Measurements from ENCODE around the gene ACTR3. TPM values are rescaled to one million over a fixed set of nuclear protein-coding genes. Genes with fewer than 3 reads are reported as not detected.

The ACTR3 gene
- total and polyA plus RNA-seq, 10 of the 15 experiments (the other 5 are each of a cell fraction or from before 2014, with no cell fraction given) = 79.1 to 616 (median 471) TPM

GRCh38 chr2:113851640-113852039, 38.2 kb upstream of the ACTR3 start:
- Histone ChIP-seq H3K27me3 (replicated peaks in 1 of 2; ENCODE audit: control insufficient read depth in 2 of 2, insufficient read depth in 2 of 2, low read length in 1 of 2) (no peaks in the 10 kb centered on the region), H3K4me1 (ENCODE audit: control insufficient read depth, insufficient read depth, low read length) (peaks cover 11% of the 10 kb centered on the region), H3K4me2 (ENCODE audit: control insufficient read depth, insufficient read depth) (no peak overlapping the region), H3K9me3 (replicated peaks; ENCODE audit: control insufficient read depth, insufficient read depth, low read length) (no peaks in the 10 kb centered on the region), H3K9ac (ENCODE audit: control insufficient read depth, insufficient read depth, low read length) (no peak overlapping the region), H3K36me3 (ENCODE audit: control insufficient read depth in 2 of 2, insufficient read depth in 2 of 2, low read length in 1 of 2) (0 out of 4 replicates have a peak, but pooled peaks cover 0 to 4% of the 10 kb centered on the region in 2 experiments), H2AFZ (ENCODE audit: control insufficient read depth, low read depth, low read length) (no peak overlapping the region), H4K20me1 (ENCODE audit: control insufficient read depth, insufficient read depth) (no peaks in the 10 kb centered on the region), H3K79me2 (ENCODE audit: control insufficient read depth, insufficient read depth, low read length) (no peaks in the 10 kb centered on the region), H3K27ac (ENCODE audit: control insufficient read depth, insufficient read depth) (no peak overlapping the region), H3K4me3 (no peak overlapping the region)
- ChIA-PET RAD21 (ENCODE audit: unreplicated experiment) (interaction anchor here (0.7 kb wide), 1 partner anchor 95 kb away, joined by 3 read pairs; no protein-coding TSS in a partner anchor), POLR2A (no interaction called here), CTCF (no interaction called here), SMC1A (ENCODE audit: uncharacterized antibody, unreplicated experiment) (no interaction called here)
- BruUV-seq (replicated peaks) = no TSS peak
- no peak for ATAC-seq
- FAIRE-seq = no peak
- no peak for DNase-seq (ENCODE audit: low read depth, low spot score)
- intact Hi-C loops (cut with micrococcal nuclease; ENCODE audit: unreplicated experiment) = no loop called here
- TF ChIP-seq ATF3 (IDR thresholded peaks at IDR 0.05; ENCODE audit: borderline replicate concordance, extremely low read depth, low read depth, low read length) (no peak), SMAD1 (IDR thresholded peaks at IDR 0.05; ENCODE audit: low read depth, partially characterized antibody) (no peak), ZNF274 (IDR thresholded peaks at IDR 0.05; ENCODE audit: insufficient read depth, insufficient read length) (no peak), SMARCA5 (IDR thresholded peaks at IDR 0.05) (no peak), SREBF2 (IDR thresholded peaks at IDR 0.05; ENCODE audit: low read length) (no peak), CREB1 (IDR thresholded peaks at IDR 0.05; ENCODE audit: low read depth) (no peak), SMC3 (IDR thresholded peaks at IDR 0.05; ENCODE audit: borderline replicate concordance, low read length) (no peak), RCOR1 (conservative IDR thresholded peaks at IDR 0.05; ENCODE audit: low read depth, low read length) (no peak), WRNIP1 (IDR thresholded peaks at IDR 0.05; ENCODE audit: borderline replicate concordance, low read depth, low read length) (no peak), ESRRA (IDR thresholded peaks at IDR 0.05; ENCODE audit: low read length) (no peak), TCF3 (IDR thresholded peaks at IDR 0.05; ENCODE audit: borderline replicate concordance, insufficient read depth, low read depth, low read length) (no peak), RAD21 (IDR thresholded peaks at IDR 0.05; ENCODE audit: insufficient read depth, low read depth, low read length) (no peak), FOXK2 (IDR thresholded peaks at IDR 0.05) (no peak), TCF7 (IDR thresholded peaks at IDR 0.05; ENCODE audit: borderline replicate concordance) (no peak), POLR2A (IDR thresholded peaks at IDR 0.05; ENCODE audit: low read depth, low read length) (no peak), NR2C1 (IDR thresholded peaks at IDR 0.05) (no peak), SMAD5 (IDR thresholded peaks at IDR 0.05; ENCODE audit: low read depth) (no peak), HDGF (IDR thresholded peaks at IDR 0.05) (no peak), STAT1 (conservative IDR thresholded peaks at IDR 0.05) (no peak)
- in situ Hi-C loops (cut with MboI) = no loop called here
- 51% methylated on average over 3 of the region's 3 CpGs for WGBS (ENCODE audit: insufficient coverage, insufficient replicate concordance, low lambda C conversion rate, missing lambda C conversion rate)
